Activated CD4-positive, CD25-positive, alpha-beta regulatory T cell treated with anti-CD3 and anti-CD28 coated beads, Interleukin-2, amount 50 U/mL, for 16 hours (primary cell): Measurements from ENCODE around the gene MAP3K14.
"Not testable (repeated sequence)": the region's sequence is repeated elsewhere in the genome, so short reads cannot be mapped to it uniquely, and the experiment has no call there.

Source experiments
- DNase-seq: peaks from one replicate; pipeline ENCODE4 v3.0.0-alpha.2; 2020; ENCODE audit warnings: low read depth, low spot score

Gene MAP3K14

GRCh38 chr17:45258981-45259380, 57.8 kb downstream of the MAP3K14 start:
- DNase-seq, result no peak

DNA sequence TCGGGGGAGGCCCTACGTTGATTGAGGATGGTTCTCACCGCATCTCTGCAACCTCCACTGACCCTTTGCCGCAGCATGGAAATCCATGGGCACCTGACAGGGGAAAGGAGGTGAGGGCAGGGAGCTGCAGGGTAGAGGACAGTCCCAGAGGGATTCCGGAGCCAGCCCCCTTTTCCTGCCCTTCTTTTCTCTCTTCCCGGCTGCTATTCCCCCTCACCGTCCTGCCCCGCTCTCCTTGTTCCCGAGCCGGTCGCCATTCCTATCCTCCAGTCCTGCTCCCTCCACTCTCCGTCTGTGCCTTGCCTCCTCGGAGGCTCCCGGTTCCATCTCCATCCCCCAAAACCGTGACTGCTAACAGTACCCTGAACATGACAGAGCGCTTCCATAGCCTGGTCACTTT, 59.7 kb downstream of the MAP3K14 start:
- no peak for DNase-seq

- DNase-seq, result no peak
Observed at GRCh38 chr17:45256114-45256966, 60.5 kb downstream of the MAP3K14 start.

DNA sequence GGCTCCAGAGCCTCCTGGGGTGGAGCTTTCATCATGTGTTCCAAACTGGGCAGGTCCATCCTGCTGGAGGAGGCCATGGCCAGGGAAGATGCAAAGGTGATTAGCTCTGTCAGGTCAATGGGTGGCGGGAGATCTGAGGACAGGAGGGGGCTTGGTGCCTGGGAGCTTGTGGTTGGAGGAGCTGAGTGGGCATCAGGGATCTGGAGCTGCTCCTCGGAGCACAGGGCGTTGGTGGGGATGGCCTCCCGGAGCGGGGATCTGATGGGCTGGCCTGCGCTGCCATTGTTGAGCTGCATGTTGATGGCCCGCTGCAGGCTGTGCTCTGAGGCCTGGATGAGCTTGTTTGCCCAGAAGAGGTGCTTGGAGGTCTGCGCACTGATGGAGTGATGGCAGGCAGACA, 61.5 kb downstream of the MAP3K14 start:
- no peak for DNase-seq

DNA sequence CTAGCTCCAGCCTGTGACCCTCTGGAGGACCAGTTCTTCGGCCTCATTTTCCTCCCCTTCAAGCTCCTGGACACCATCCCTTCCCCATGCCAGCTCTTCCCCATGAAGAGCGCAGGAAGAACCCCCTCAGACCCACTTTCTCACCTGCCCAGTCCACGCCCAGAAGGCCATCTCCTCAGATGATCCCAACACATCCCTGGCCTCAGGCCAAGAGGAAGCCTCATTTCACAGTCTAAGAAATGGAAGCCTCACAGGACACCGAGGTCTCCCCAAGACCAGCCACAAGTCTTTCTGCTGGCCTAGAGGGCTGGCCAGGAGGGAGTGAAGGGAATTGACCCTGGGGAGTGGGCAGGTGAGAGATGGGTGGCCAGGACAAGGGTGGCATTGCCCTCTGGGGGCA, 62.9 kb downstream of the MAP3K14 start:
- no peak for DNase-seq

- DNase-seq, result not testable (repeated sequence)
Observed at GRCh38 chr17:45253237-45253636, 63.6 kb downstream of the MAP3K14 start.

DNA sequence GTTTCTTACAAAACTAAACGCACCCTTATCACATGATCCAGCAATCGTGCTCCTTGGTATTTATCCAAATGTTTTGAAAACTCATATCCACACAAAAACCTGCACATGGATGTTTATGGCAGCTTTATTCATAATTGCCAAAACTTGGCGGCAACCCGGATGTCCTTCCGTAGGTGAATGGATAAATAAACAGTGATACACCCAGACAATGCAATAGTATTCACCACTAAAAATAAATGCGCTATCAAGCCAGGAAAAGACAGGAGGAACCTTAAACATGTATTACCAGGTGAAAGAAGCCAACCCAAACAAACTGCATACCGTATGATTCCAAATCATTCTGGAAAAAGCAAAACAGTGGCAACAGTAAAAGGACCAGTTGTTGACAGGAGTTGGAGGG, 64.9 kb downstream of the MAP3K14 start:
- no peak for DNase-seq

- peak; percentile 65 for DNase-seq
Observed at GRCh38 chr17:45248132-45248957, 68.5 kb downstream of the MAP3K14 start.

DNA sequence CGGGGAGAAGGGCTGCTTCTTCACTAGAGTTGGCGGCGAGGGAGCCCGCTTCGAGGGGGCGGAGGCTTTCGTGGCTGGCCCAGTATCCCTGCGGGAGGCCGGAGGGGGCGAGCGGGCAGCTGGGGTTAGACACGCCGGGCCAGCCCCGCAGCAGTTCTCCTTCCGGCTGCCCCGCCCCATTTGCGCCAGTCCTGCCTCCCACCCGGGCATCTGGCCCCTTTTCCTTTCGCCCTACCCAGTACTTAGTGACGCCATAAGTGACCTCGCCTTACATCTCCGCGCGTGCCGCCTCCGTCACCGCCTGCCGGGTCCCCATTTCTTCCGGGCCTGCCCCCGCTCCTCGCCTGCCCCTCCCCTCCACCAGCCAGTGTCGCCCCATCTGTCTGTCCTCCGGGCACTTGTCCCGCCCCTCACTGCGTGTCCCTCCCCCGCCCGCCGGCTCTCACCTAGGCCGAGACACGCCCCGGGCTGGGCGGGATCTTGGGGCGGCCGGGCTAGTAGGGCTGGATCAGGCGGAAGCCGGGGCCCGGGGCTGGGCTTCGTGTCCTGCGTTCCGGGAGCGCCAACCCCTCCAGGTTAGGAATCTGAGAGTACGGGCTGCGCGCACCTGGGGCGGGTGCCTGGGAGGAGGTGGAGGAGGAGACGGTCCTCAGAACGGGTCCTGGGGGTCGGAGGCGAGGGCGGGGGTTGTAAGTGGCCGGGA, 69.2 kb downstream of the MAP3K14 start:
- DNase-seq, result peak; percentile 94

DNA sequence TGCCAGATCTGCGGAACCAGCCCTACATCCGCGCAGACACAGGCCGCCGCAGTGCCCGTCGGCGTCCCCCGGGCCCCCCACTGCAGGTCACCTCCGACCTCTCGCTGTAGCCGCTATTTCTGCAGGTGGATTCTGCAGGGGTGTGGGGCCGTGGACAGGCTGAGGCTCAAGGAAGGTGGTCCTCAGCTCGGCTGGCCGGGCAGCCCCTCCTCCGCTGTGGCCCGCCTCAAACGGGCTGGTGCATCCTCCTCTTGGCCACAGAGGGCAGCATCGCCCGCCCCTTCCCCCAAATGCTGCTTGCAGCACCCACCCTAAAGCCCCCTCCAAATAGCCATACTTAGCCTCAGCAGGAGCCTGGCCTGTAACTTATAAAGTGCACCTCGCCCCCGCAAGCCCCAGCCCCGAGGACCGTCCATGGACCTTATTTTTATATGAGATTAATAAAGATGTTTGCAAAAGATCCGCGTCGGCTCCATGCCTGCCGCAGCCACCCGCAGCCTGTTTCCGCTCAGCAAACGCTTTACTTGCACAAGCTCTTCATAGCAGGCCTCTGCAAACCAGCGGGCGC, 69.9 kb downstream of the MAP3K14 start:
- DNase-seq, result no peak

DNA sequence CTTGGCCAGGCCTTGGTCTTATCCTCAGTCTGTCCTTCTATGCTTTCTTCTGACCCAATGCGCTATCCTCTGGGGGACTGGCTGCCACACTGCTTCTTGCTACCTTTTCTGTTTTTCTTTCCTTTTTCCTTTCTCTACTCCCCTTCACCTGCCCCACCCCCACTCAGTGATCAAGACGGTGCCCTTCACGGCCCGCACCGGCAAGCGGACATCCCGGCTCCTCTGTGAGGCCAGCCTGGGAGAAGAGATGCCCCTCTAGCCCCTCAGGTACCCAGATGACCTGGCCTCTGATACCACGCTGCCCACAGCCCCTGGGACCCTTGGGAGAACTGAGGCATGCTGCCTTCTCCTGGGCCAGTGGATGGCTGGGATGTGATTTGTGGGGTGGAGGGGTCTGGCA, 70.5 kb downstream of the MAP3K14 start:
- no peak for DNase-seq

DNA sequence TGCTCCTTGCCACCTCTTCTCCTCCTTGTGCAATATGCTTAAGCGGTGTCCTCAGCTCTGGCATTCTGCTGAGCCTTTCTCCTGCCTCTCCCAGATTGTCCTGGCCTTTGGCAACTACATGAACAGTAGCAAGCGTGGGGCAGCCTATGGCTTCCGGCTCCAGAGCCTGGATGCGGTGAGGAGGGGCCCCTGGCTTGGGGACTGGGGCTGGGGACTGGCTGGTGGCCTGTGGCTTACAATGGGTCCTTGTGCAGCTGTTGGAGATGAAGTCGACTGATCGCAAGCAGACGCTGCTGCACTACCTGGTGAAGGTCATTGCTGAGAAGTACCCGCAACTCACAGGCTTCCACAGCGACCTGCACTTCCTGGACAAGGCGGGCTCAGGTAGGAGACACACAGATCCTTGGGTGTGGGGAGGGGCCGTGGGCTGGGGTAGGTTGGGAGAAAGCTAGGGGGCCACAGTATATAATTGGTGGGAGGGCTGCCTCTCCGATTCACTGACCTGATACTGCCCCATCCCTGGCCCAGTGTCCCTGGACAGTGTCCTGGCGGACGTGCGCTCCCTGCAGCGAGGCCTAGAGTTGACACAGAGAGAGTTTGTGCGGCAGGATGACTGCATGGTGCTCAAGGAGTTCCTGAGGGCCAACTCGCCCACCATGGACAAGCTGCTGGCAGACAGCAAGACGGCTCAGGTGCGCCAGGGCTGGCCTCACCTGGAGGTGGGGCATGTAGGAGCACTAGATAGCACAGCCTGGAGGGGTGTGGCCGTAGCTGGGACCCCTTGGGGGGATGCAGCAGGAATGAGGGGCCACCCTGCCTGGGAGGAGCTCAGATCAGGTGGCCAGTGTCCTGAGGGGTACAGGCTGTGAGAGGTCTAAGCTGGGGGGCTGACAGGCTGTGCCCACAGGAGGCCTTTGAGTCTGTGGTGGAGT, 71.8 kb downstream of the MAP3K14 start:
- DNase-seq, result no peak

DNA sequence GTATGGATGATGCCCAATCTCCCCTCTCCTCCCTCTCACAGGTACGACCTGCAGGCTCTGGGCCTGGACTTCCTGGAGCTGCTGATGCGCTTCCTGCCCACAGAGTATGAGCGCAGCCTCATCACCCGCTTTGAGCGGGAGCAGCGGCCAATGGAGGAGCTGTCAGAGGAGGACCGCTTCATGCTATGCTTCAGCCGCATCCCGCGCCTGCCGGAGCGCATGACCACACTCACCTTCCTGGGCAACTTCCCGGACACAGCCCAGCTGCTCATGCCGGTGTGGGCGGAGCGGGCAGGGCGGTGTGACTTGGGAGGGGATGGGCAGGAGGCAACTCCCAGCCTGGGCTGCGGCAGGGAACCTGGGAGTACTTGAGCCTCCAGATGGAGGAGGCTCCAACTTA, 73.1 kb downstream of the MAP3K14 start:
- no peak for DNase-seq

- DNase-seq, result no peak
Observed at GRCh38 chr17:45242029-45242414, 74.8 kb downstream of the MAP3K14 start.

DNA sequence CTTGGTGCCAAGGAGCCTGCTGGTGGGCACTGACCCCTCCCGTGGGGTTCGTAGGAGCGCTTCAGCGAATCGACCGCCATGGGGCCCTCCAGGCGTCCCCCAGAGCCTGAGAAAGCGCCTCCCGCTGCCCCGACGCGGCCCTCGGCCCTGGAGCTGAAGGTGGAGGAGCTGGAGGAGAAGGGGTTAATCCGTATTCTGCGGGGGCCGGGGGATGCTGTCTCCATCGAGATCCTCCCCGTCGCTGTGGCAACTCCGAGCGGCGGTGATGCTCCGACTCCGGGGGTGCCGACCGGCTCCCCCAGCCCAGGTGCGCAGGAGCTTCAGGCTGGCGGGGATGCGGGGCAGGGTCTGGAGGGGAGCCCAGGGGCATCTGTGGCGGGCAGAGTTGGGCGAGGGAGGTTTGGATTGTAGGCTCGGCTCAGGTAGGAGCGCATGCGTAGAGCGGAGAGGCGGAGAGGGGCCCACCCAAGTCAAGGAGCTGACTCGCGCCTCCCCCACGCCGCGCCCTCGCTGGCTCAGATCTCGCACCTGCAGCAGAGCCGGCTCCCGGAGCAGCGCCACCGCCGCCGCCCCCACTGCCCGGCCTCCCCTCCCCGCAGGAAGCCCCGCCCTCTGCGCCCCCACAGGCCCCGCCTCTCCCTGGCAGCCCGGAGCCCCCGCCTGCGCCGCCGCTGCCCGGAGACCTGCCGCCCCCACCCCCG, 75.3 kb downstream of the MAP3K14 start:
- DNase-seq, result no peak

DNA sequence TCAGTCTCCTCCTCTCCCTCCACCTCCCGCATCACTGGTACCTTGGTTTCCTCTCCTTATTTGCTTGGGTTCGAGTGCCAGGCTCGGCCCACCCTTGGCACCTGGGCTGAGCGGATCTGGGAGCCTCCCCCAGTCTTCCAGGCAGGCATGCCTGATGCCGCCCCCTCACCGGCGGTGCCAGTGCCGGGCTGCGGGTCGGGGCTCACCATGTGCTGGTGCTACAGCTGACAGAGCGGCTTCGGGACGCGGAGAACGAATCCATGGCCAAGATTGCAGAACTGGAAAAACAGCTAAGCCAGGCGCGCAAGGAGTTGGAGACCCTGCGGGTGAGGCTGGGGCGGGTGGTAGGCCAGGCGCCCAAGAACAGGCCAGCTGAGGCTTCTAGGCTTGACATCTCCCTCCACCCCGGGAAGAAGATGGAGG, 75.9 kb downstream of the MAP3K14 start:
- DNase-seq, result no peak

DNA sequence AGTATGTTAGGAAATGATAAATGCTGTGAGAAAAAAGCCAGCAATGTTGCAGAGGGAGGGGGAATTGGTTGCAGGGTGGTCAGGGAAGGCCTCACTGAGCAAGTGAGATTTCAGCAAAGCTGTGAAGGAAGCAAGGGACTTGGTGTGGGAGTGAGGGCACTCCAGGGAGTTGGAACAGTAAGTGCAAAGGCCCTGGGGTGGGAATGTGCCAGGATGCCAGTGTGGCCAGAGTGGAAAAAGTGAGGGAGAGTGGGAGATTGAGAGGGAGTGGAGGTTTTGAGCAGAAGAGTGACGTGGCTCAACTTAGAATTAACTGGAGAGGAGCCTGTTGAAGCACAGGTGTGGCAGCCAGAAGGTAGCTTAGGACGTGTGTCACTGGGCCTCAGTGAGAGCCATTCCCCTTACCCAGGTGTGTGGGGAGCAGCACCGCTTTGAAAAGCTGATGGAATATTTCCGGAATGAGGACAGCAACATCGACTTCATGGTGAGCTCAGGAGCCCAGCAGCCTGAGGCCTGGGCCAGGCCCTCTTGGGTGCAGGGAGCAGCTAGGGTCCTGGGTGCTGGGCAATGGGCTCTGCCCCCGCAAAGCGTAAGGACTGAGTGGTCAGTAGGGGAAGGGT, 78.6 kb downstream of the MAP3K14 start:
- DNase-seq, result no peak

GRCh38 chr17:45237686-45238085, 79.1 kb downstream of the MAP3K14 start:
- DNase-seq, result no peak

GRCh38 chr17:45236282-45236606, 80.6 kb downstream of the MAP3K14 start:
- no peak for DNase-seq
